HepG2 (cell line): Measurements from ENCODE around the gene SLC22A4. TPM values are rescaled to one million over a fixed set of nuclear protein-coding genes. Genes with fewer than 3 reads are reported as not detected.

ENCODE experiments used
- ATAC-seq: fragments of 200-7000 bp; cut with Tn5 transposase; 3 replicates; pipeline ENCODE4 v1.9.1; 2020; ENCODE audit warnings: mild to moderate bottlenecking, moderate library complexity
- BruUV-seq: library from RNA; stranded (reverse); fragments of 400-500 nt; replicated peaks from 2 replicates; lab custom pipeline; 2021; lab: Mats Ljungman, UMichigan
- CTCF ChIA-PET: fragments of 300-600 bp; formaldehyde crosslinking; extraction: SDS; loops from one replicate; lab custom pipeline; 2021; ENCODE audit warnings: low total read pairs, inconsistent platforms, low intra/inter-chr PET ratio; lab: Yijun Ruan, JAX
- POLR2A ChIA-PET: fragments of 350-600 bp; sonication (Branson Sonifier 250); formaldehyde crosslinking; loops from one replicate; lab custom pipeline; 2020; ENCODE audit warnings: antibody characterized with exemption, inconsistent platforms; lab: Yijun Ruan, JAX
- DNase-seq: peaks from one replicate; pipeline ENCODE4 v3.0.0-alpha.2; 2015; ENCODE audit warnings: low spot score
- FAIRE-seq: peaks from 3 replicates; lab custom pipeline; 2011; peaks lifted over from hg19 to GRCh38; lab: Jason Lieb, UNC
- H2AFZ ChIP-seq: one replicate; pipeline ENCODE4 v1.6.1; 2011; ENCODE audit warnings: low read length, inconsistent platforms
- H3K27ac ChIP-seq: fragments of 300-600 bp; 3 replicates; pipeline ENCODE4 v1.8.0; 2011; ENCODE audit warnings: mixed run types, mild to moderate bottlenecking, mixed read lengths, low read length, inconsistent platforms; ENCODE audit not compliant: insufficient read depth; ENCODE audit errors: extremely low read length
- H3K27me3 ChIP-seq, 2 experiments: fragments of 200-600 bp in 1 of 2; 2 replicates in 1 of 2; 3 replicates in 1 of 2; pipeline versions ENCODE4 v1.6.0 to v1.8.0; 2011; ENCODE audit warnings: low read length in 2 of 2, mild to moderate bottlenecking in 2 of 2, moderate library complexity in 2 of 2, inconsistent platforms in 1 of 2; ENCODE audit not compliant: insufficient read depth in 2 of 2, control insufficient read depth in 1 of 2
- H3K36me3 ChIP-seq, 2 experiments: fragments of 200-600 bp in 1 of 2; replicated peaks in 1 of 2; 2 replicates in 1 of 2; 3 replicates in 1 of 2; pipeline versions ENCODE4 v1.5.1 to v1.8.0; 2011; ENCODE audit warnings: low read length in 2 of 2, inconsistent platforms in 1 of 2; ENCODE audit not compliant: insufficient read depth in 2 of 2, control insufficient read depth in 1 of 2
- H3K4me1 ChIP-seq: 2 replicates; pipeline ENCODE4 v1.5.1; 2012; ENCODE audit warnings: low read length, inconsistent platforms; ENCODE audit not compliant: insufficient read depth
- H3K4me2 ChIP-seq: 2 replicates; pipeline ENCODE4 v1.6.0; 2011; ENCODE audit warnings: low read depth, low read length, inconsistent platforms
- H3K4me3 ChIP-seq, 3 experiments: fragments of 200-600 bp in 1 of 3; sonication (generic), shearing (Covaris generic) in 1 of 3; replicated peaks in 1 of 3; 2 replicates each; pipeline ENCODE4 v1.5.1; 2011 to 2016; ENCODE audit warnings: low read length in 3 of 3, inconsistent platforms in 2 of 3, low read depth in 2 of 3, mild to moderate bottlenecking in 2 of 3, control low read depth in 1 of 3, mixed read lengths in 1 of 3; ENCODE audit not compliant: insufficient read depth in 1 of 3
- H3K79me2 ChIP-seq: one replicate; pipeline ENCODE4 v1.6.1; 2011; ENCODE audit warnings: low read length, inconsistent platforms; ENCODE audit not compliant: insufficient read depth
- H3K9ac ChIP-seq: 2 replicates; pipeline ENCODE4 v1.6.0; 2011; ENCODE audit warnings: mild to moderate bottlenecking, low read depth, low read length, inconsistent platforms; ENCODE audit not compliant: insufficient read depth
- H3K9me3 ChIP-seq: 2 replicates; pipeline ENCODE4 v1.5.1; 2012; ENCODE audit warnings: mild to moderate bottlenecking, low read length
- H4K20me1 ChIP-seq: 2 replicates; pipeline ENCODE4 v1.6.0; 2011; ENCODE audit warnings: inconsistent platforms, mild to moderate bottlenecking, low read length, moderate library complexity; ENCODE audit not compliant: insufficient read depth
- ATF4 ChIP-seq, 2 experiments: fragments of 450-650 bp in 1 of 2; sonication (generic) in 1 of 2; formaldehyde crosslinking; IDR thresholded peaks; 2 replicates each; pipeline versions ENCODE4 v1.5.0 to v1.8.0; 2020 to 2022; ENCODE audit warnings: mild to moderate bottlenecking in 1 of 2, missing genetic modification reagents in 1 of 2
- KAT8 ChIP-seq: IDR thresholded peaks from 2 replicates; pipeline ENCODE4 v1.6.1; 2016; ENCODE audit warnings: missing genetic modification reagents, missing compliant biosample characterization
- MLX ChIP-seq: IDR thresholded peaks from 2 replicates; pipeline ENCODE4 v1.6.1; 2016
- NR2F1 ChIP-seq, 2 experiments: fragments of 450-650 bp in 1 of 2; formaldehyde crosslinking in 1 of 2; IDR thresholded peaks; 2 replicates each; pipeline versions ENCODE4 v1.5.0 to v1.6.1; 2016 to 2020; ENCODE audit warnings: mild to moderate bottlenecking in 1 of 2, missing compliant biosample characterization in 1 of 2, missing genetic modification reagents in 1 of 2, moderate library complexity in 1 of 2
- PAXIP1 ChIP-seq: sonication (generic); formaldehyde crosslinking; conservative IDR thresholded peaks from 2 replicates; pipeline ENCODE4 v1.4.0; 2020; ENCODE audit warnings: mild to moderate bottlenecking, missing genetic modification reagents, moderate library complexity
- PLRG1 ChIP-seq: fragments of 450-650 bp; conservative IDR thresholded peaks from 2 replicates; pipeline ENCODE4 v1.6.1; 2016
- ZMYM4 ChIP-seq: sonication (generic); formaldehyde crosslinking; IDR thresholded peaks from 2 replicates; pipeline ENCODE4 v1.8.1; 2023; ENCODE audit warnings: mild to moderate bottlenecking, missing genetic modification reagents
- ZNF3 ChIP-seq: IDR thresholded peaks from 2 replicates; pipeline ENCODE4 v1.7.0; 2017; ENCODE audit warnings: inconsistent platforms
- ZNF33A ChIP-seq: sonication (generic); formaldehyde crosslinking; IDR thresholded peaks from 2 replicates; pipeline ENCODE4 v1.5.1; 2020; ENCODE audit warnings: missing genetic modification reagents, mild to moderate bottlenecking, moderate library complexity, borderline replicate concordance
- ZNF652 ChIP-seq: IDR thresholded peaks from 2 replicates; pipeline ENCODE4 v1.6.1; 2016; ENCODE audit warnings: low read depth, borderline replicate concordance
- ZNF687 ChIP-seq: sonication (generic); formaldehyde crosslinking; IDR thresholded peaks from 2 replicates; pipeline ENCODE4 v1.5.1; 2020; ENCODE audit warnings: mild to moderate bottlenecking, missing genetic modification reagents, moderate library complexity
- WGBS: methylation state at CpG from one replicate; pipeline ENCODE4 v1.1.6; 2017; ENCODE audit warnings: low lambda C conversion rate; 5-methylcytosine and 5-hydroxymethylcytosine counted together
- in situ Hi-C: cut with HindIII; loops from 2 replicates; pipeline ENCODE4 v1.10.0; 2017; ENCODE audit warnings: low pct_unique_long_range_greater_than_20kb; ENCODE audit not compliant: extremely low pct_ligation_motif_present
- intact Hi-C: fragments of 100-400 bp; cut with micrococcal nuclease; formaldehyde crosslinking; loops from one replicate; pipeline ENCODE4 v1.10.0; 2022; ENCODE audit not compliant: unreplicated experiment
- polyA plus RNA-seq, 8 experiments: library from polyadenylated mRNA; depleted of rRNA in 3 of 8; stranded (reverse) in 7 of 8; unstranded in 1 of 8; fragments of >200 nt; fragmentation: Illumina TruSeq in 4 of 8; extraction: Trizol in 4 of 8; gene quantifications; 2 replicates each; pipeline versions ENCODE4 v1.2.1 to v1.2.3, GENCODE V29; 2011 to 2016; ENCODE audit warnings: low read depth in 4 of 8, missing spikeins in 1 of 8, mixed read lengths in 1 of 8; ENCODE audit not compliant: insufficient read depth in 1 of 8
- total RNA-seq, 5 experiments: library from RNA; depleted of rRNA; stranded (reverse); fragments of >200 nt; fragmentation: Illumina TruSeq; extraction: Trizol; gene quantifications; 2 replicates each; pipeline ENCODE4 v1.2.3, GENCODE V29; 2016; ENCODE audit warnings: low read depth in 1 of 5

The SLC22A4 gene
- total and polyA plus RNA-seq, 2 of the 13 experiments (the other 11 are each of a cell fraction or from before 2014, with no cell fraction given), result 0.33 to 0.62 TPM

GRCh38 chr5:132381614-132382013, 87.4 kb downstream of the SLC22A4 start:
- H3K36me3 ChIP-seq, result peaks cover 2 to 15% of the 10 kb centered on the region in 2 experiments; a peak in 3 of 5 replicates
- in situ Hi-C loops (loop anchor here (10.0 to 25.0 kb wide), 2 partner anchors 113 to 281 kb away; partner anchors contain the start of genes IL13, IL4 and IRF1), intact Hi-C loops (no loop called here)
- POLR2A ChIA-PET, result interaction anchor here (1.0 to 1.6 kb wide), 3 partner anchors 13 to 114 kb away, joined by 4 to 6 read pairs (median 4); partner anchors contain the start of genes IRF1 and SLC22A5
- FAIRE-seq (peak; percentile 44), DNase-seq (peak; percentile 45), ATAC-seq (peak; percentile 68)
- no peak overlapping the region for H3K4me3 ChIP-seq
- H2AFZ ChIP-seq, result no peak overlapping the region
- no peaks in the 10 kb centered on the region for H3K79me2 ChIP-seq
- CTCF ChIA-PET, result no interaction called here
- H3K4me2 ChIP-seq, result no peak overlapping the region
- no peaks in the 10 kb centered on the region for H3K9me3 ChIP-seq
- no peaks in the 10 kb centered on the region for H4K20me1 ChIP-seq
- no TSS peak for BruUV-seq
- no peak overlapping the region for H3K27ac ChIP-seq
- H3K9ac ChIP-seq, result no peak overlapping the region
- H3K27me3 ChIP-seq, result no peaks in the 10 kb centered on the region
- peaks cover 35% of the 10 kb centered on the region for H3K4me1 ChIP-seq
- 31% methylated on average over 1 of the region's 1 CpG for WGBS
- no peak for TF ChIP-seq ZNF33A
- no peak for TF ChIP-seq KAT8
- no peak for TF ChIP-seq ZNF3 (CRISPR knock-in tag)
- no peak for TF ChIP-seq ATF4 (CRISPR knock-in tag; IDR thresholded peaks at IDR 0.05)
- TF ChIP-seq PLRG1, result no peak
- TF ChIP-seq NR2F1 (CRISPR knock-in tag; IDR thresholded peaks at IDR 0.05), result no peak
- no peak for TF ChIP-seq ZNF687 (CRISPR knock-in tag)
- TF ChIP-seq MLX, result no peak
- TF ChIP-seq PAXIP1 (CRISPR knock-in tag), result peak; percentile 41
- no peak for TF ChIP-seq ZMYM4 (CRISPR knock-in tag)
- no peak for TF ChIP-seq ZNF652
